WERI-Rb-1 (cell line): ENCODE data around the gene ADGRG3.

Experiments
- DNase-seq: peaks from one replicate; pipeline ENCODE4 v3.0.0-alpha.2; 2020
- H3K27ac ChIP-seq: fragments of 250-450 bp; sonication (Bioruptor Pico); 2 replicates; pipeline ENCODE4 v1.5.1; 2020; ENCODE audit warnings: mild to moderate bottlenecking, moderate library complexity
- H3K27me3 ChIP-seq: fragments of 250-450 bp; sonication (Bioruptor Pico); 2 replicates; pipeline ENCODE4 v1.5.1; 2021; ENCODE audit warnings: mild to moderate bottlenecking, low read depth, moderate library complexity; ENCODE audit not compliant: insufficient read depth, severe bottlenecking
- H3K36me3 ChIP-seq: fragments of 250-450 bp; sonication (Bioruptor Pico); 2 replicates; pipeline ENCODE4 v1.5.1; 2020; ENCODE audit warnings: mild to moderate bottlenecking, moderate library complexity
- H3K4me3 ChIP-seq: 2 replicates; pipeline ENCODE4 v1.5.1; 2011; ENCODE audit warnings: low read depth, mild to moderate bottlenecking, control low read depth, low read length
- H3K9me3 ChIP-seq: fragments of 250-450 bp; sonication (Bioruptor Pico); 2 replicates; pipeline ENCODE4 v1.5.1; 2021; ENCODE audit warnings: mild to moderate bottlenecking, moderate library complexity; ENCODE audit not compliant: severe bottlenecking
- CTCF ChIP-seq: IDR thresholded peaks from 2 replicates; pipeline ENCODE4 v1.5.1; 2011; ENCODE audit warnings: low read depth, mild to moderate bottlenecking, control low read depth, inconsistent platforms, low read length

Gene ADGRG3

GRCh38 chr16:57622361-57623250 is 45.5 kb upstream of the ADGRG3 start:
- no peak overlapping the region for H3K4me3 ChIP-seq
- H3K36me3 ChIP-seq = no peaks in the 10 kb centered on the region
- no peak for DNase-seq
- no peak for TF ChIP-seq CTCF
- no peak overlapping the region for H3K27ac ChIP-seq
- H3K27me3 ChIP-seq = no peaks in the 10 kb centered on the region
- no peaks in the 10 kb centered on the region for H3K9me3 ChIP-seq

GRCh38 chr16:57623251-57624043 is 44.7 kb upstream of the ADGRG3 start:
- no peaks in the 10 kb centered on the region for H3K9me3 ChIP-seq
- no peaks in the 10 kb centered on the region for H3K36me3 ChIP-seq
- H3K27ac ChIP-seq = no peak overlapping the region
- no peak for TF ChIP-seq CTCF
- H3K4me3 ChIP-seq = no peak overlapping the region
- no peak for DNase-seq
- H3K27me3 ChIP-seq = no peaks in the 10 kb centered on the region

- no peak for TF ChIP-seq CTCF
- H3K4me3 ChIP-seq = no peak overlapping the region
- H3K36me3 ChIP-seq = no peaks in the 10 kb centered on the region
- no peak for DNase-seq
- no peaks in the 10 kb centered on the region for H3K27me3 ChIP-seq
- no peak overlapping the region for H3K27ac ChIP-seq
- no peaks in the 10 kb centered on the region for H3K9me3 ChIP-seq
These were observed 43.9 kb upstream of the ADGRG3 start for GRCh38 chr16:57624044-57624688.

- no peak for TF ChIP-seq CTCF
- no peak for DNase-seq
- H3K4me3 ChIP-seq = no peak overlapping the region
- no peaks in the 10 kb centered on the region for H3K9me3 ChIP-seq
- no peaks in the 10 kb centered on the region for H3K27me3 ChIP-seq
- no peak overlapping the region for H3K27ac ChIP-seq
- no peaks in the 10 kb centered on the region for H3K36me3 ChIP-seq
These were observed 43.2 kb upstream of the ADGRG3 start for GRCh38 chr16:57624806-57625500.

GRCh38 chr16:57626420-57627170 is 41.5 kb upstream of the ADGRG3 start:
- no peaks in the 10 kb centered on the region for H3K27me3 ChIP-seq
- no peak for TF ChIP-seq CTCF
- H3K9me3 ChIP-seq = no peaks in the 10 kb centered on the region
- H3K4me3 ChIP-seq = no peak overlapping the region
- DNase-seq = peak; percentile 27
- H3K27ac ChIP-seq = no peak overlapping the region
- H3K36me3 ChIP-seq = no peaks in the 10 kb centered on the region
